HG03457 (cell line): ENCODE measurements around the gene RNF141.

ENCODE experiments used
- ATAC-seq: cut with Tn5 transposase; IDR thresholded peaks from one replicate; pipeline ENCODE4 v1.9.1; 2021; ENCODE audit warnings: moderate number of reproducible peaks; ENCODE audit not compliant: unreplicated experiment

The RNF141 gene

GRCh38 chr11:10499874-10500601 is 40.9 kb downstream of the RNF141 start:
- ATAC-seq, result no peak

GRCh38 chr11:10499452-10499851 is 41.5 kb downstream of the RNF141 start:
- no peak for ATAC-seq

- no peak for ATAC-seq
Measured at GRCh38 chr11:10498426-10499250, 42.3 kb downstream of the RNF141 start.

- no peak for ATAC-seq
Measured at GRCh38 chr11:10498022-10498400, 43.0 kb downstream of the RNF141 start.

GRCh38 chr11:10497371-10498021 is 43.5 kb downstream of the RNF141 start:
- no peak for ATAC-seq

GRCh38 chr11:10496296-10496936 is 44.6 kb downstream of the RNF141 start:
- no peak for ATAC-seq

- ATAC-seq, result no peak
Measured at GRCh38 chr11:10495464-10495786, 45.6 kb downstream of the RNF141 start.

GRCh38 chr11:10494636-10495463 is 46.1 kb downstream of the RNF141 start:
- no peak for ATAC-seq

GRCh38 chr11:10493041-10493663 is 47.8 kb downstream of the RNF141 start:
- ATAC-seq, result no peak

GRCh38 chr11:10492084-10492483 is 48.9 kb downstream of the RNF141 start:
- ATAC-seq, result no peak

- ATAC-seq, result no peak
Measured at GRCh38 chr11:10490398-10491241, 50.4 kb downstream of the RNF141 start.

GRCh38 chr11:10490032-10490397 is 51.0 kb downstream of the RNF141 start:
- ATAC-seq, result no peak

- peak; percentile 68 for ATAC-seq
Measured at GRCh38 chr11:10488934-10489691, 51.9 kb downstream of the RNF141 start.

GRCh38 chr11:10488121-10488933 is 52.7 kb downstream of the RNF141 start:
- ATAC-seq, result no peak

GRCh38 chr11:10487002-10487647 is 53.9 kb downstream of the RNF141 start:
- ATAC-seq, result no peak

- ATAC-seq, result no peak
Measured at GRCh38 chr11:10486161-10486840, 54.7 kb downstream of the RNF141 start.

- ATAC-seq, result no peak
Measured at GRCh38 chr11:10485646-10486045, 55.3 kb downstream of the RNF141 start.
